Tibial artery (tissue), 4 donors: ENCODE data around the gene CCSAP.

Source experiments
- DNase-seq, 2 donors: peaks; one replicate each; pipeline ENCODE4 v3.0.0-alpha.2; 2019
- H3K27ac ChIP-seq, 2 donors: fragments of 200-600 bp; sonication (generic) in 1 of 2; 1 replicate in 1 of 2; 2 replicates in 1 of 2; pipeline ENCODE4 v1.5.1; 2018 to 2019; ENCODE audit warnings: mild to moderate bottlenecking in 1 of 2
- H3K27me3 ChIP-seq, 2 donors: fragments of 200-600 bp; sonication (generic) in 1 of 2; one replicate each; pipeline versions ENCODE4 v1.5.1 to v1.6.0; 2016 to 2019
- H3K36me3 ChIP-seq, 3 donors: fragments of 200-600 bp; sonication (generic) in 2 of 3; one replicate each; pipeline ENCODE4 v1.5.1; 2016 to 2019; ENCODE audit warnings: mild to moderate bottlenecking in 2 of 3
- H3K4me1 ChIP-seq, 4 donors: fragments of 200-600 bp; sonication (generic) in 2 of 4; 1 replicate in 3 of 4; 2 replicates in 1 of 4; pipeline ENCODE4 v1.5.1; 2016 to 2019
- H3K4me3 ChIP-seq, 2 donors: fragments of 200-600 bp; sonication (generic) in 1 of 2; 1 replicate in 1 of 2; 2 replicates in 1 of 2; pipeline ENCODE4 v1.5.1; 2018 to 2019; ENCODE audit warnings: mild to moderate bottlenecking in 2 of 2
- H3K9me3 ChIP-seq, 3 donors: fragments of 200-600 bp; sonication (generic) in 1 of 3; one replicate each; pipeline ENCODE4 v1.5.1; 2016 to 2019
- CTCF ChIP-seq, 2 experiments: fragments of 200-600 bp in 1 of 2; fragments of 450-650 bp in 1 of 2; IDR thresholded peaks; one replicate each; pipeline ENCODE4 v1.5.1; 2017 to 2019; ENCODE audit warnings: antibody characterized with exemption in 2 of 2, mild to moderate bottlenecking in 1 of 2, moderate library complexity in 1 of 2
- intact Hi-C: fragments of 100-400 bp; cut with DNase I; formaldehyde crosslinking; loops from one replicate; pipeline ENCODE4 v1.15.0; 2023; ENCODE audit warnings: low total_unique reads

Gene CCSAP

GRCh38 chr1:229372251-229372650, 29.4 kb upstream of the CCSAP start:
- TF ChIP-seq CTCF (IDR thresholded peaks at IDR 0.05): no peak
- intact Hi-C loops: no loop called here
- no peak overlapping the region for H3K4me3 ChIP-seq
- H3K27me3 ChIP-seq: peaks cover 0 to 26% of the 10 kb centered on the region in 2 donors
- H3K36me3 ChIP-seq: no peaks in the 10 kb centered on the region
- no peaks in the 10 kb centered on the region for H3K9me3 ChIP-seq
- H3K4me1 ChIP-seq: peaks cover 0 to 12% (median 7%) of the 10 kb centered on the region in 4 donors
- no peak for DNase-seq
- H3K27ac ChIP-seq: no peak overlapping the region

- no peak for TF ChIP-seq CTCF (IDR thresholded peaks at IDR 0.05)
- Histone ChIP-seq H3K4me1 (peaks cover 0 to 12% (median 7%) of the 10 kb centered on the region in 4 donors), H3K27ac (no peak overlapping the region), H3K9me3 (no peaks in the 10 kb centered on the region), H3K36me3 (no peaks in the 10 kb centered on the region), H3K27me3 (peaks cover 0 to 29% of the 10 kb centered on the region in 2 donors), H3K4me3 (no peak overlapping the region)
- peak in 1 of 2 donors; percentile 21 for DNase-seq
- intact Hi-C loops: no loop called here
These were observed 28.8 kb upstream of the CCSAP start for GRCh38 chr1:229371624-229372023.

- no peaks in the 10 kb centered on the region for H3K9me3 ChIP-seq
- peak in 1 of 2 donors; percentile 40 for DNase-seq
- H3K4me3 ChIP-seq: peak overlapping the region in 1 of 2 donors; percentile 31
- peaks cover 0 to 24% of the 10 kb centered on the region in 2 donors for H3K27me3 ChIP-seq
- TF ChIP-seq CTCF (IDR thresholded peaks at IDR 0.05): no peak
- no peak overlapping the region for H3K27ac ChIP-seq
- no peaks in the 10 kb centered on the region for H3K36me3 ChIP-seq
- H3K4me1 ChIP-seq: peaks cover 0 to 12% (median 7%) of the 10 kb centered on the region in 4 donors
- intact Hi-C loops: no loop called here
These were observed 27.8 kb upstream of the CCSAP start for GRCh38 chr1:229370601-229371021.

GRCh38 chr1:229368347-229368746, 25.5 kb upstream of the CCSAP start:
- Histone ChIP-seq H3K4me1 (peaks cover 0 to 12% (median 7%) of the 10 kb centered on the region in 4 donors), H3K4me3 (no peak overlapping the region), H3K9me3 (no peaks in the 10 kb centered on the region), H3K27ac (no peak overlapping the region), H3K27me3 (peaks cover 0 to 18% of the 10 kb centered on the region in 2 donors), H3K36me3 (no peaks in the 10 kb centered on the region)
- intact Hi-C loops: no loop called here
- no peak for TF ChIP-seq CTCF (IDR thresholded peaks at IDR 0.05)
- DNase-seq: peak in 1 of 2 donors; percentile 12

- Histone ChIP-seq H3K36me3 (no peaks in the 10 kb centered on the region), H3K27me3 (peaks cover 0 to 35% of the 10 kb centered on the region in 2 donors), H3K4me3 (no peak overlapping the region), H3K4me1 (peaks cover 0 to 7% (median 6%) of the 10 kb centered on the region in 4 donors), H3K9me3 (no peaks in the 10 kb centered on the region), H3K27ac (no peak overlapping the region)
- intact Hi-C loops: no loop called here
- DNase-seq: no peak
- TF ChIP-seq CTCF (IDR thresholded peaks at IDR 0.05): no peak
These were observed 22.7 kb upstream of the CCSAP start for GRCh38 chr1:229365569-229365968.
